HepG2 (cell line): ENCODE measurements around the gene PCGF6. TPM values are rescaled to one million over a fixed set of nuclear protein-coding genes. Genes with fewer than 3 reads are reported as not detected.

Experiments
- ATF7 ChIP-seq, 2 experiments: fragments of 450-650 bp in 1 of 2; sonication (generic) in 1 of 2; formaldehyde crosslinking in 1 of 2; IDR thresholded peaks; 2 replicates each; pipeline versions ENCODE4 v1.4.0 to v1.6.1; 2016 to 2020; ENCODE audit warnings: antibody characterized with exemption in 1 of 2, mild to moderate bottlenecking in 1 of 2, missing genetic modification reagents in 1 of 2
- CENPBD1 ChIP-seq: sonication (generic); formaldehyde crosslinking; IDR thresholded peaks from 2 replicates; pipeline ENCODE4 v1.8.0; 2022; ENCODE audit warnings: missing genetic modification reagents, low read depth, mild to moderate bottlenecking, borderline replicate concordance
- ELF3 ChIP-seq: IDR thresholded peaks from 2 replicates; pipeline ENCODE4 v1.6.1; 2016; ENCODE audit warnings: missing genetic modification reagents, missing compliant biosample characterization
- GTF3A ChIP-seq: sonication (generic); formaldehyde crosslinking; conservative IDR thresholded peaks from 2 replicates; pipeline ENCODE4 v1.4.0; 2020; ENCODE audit warnings: mild to moderate bottlenecking, missing genetic modification reagents
- HCFC1 ChIP-seq: fragments of 150-350 bp; IDR thresholded peaks from 2 replicates; pipeline ENCODE4 v1.6.1; 2014; ENCODE audit warnings: low read depth, low read length
- IKZF1 ChIP-seq: fragments of 450-650 bp; IDR thresholded peaks from 2 replicates; pipeline ENCODE4 v1.7.1; 2016
- IKZF4 ChIP-seq: sonication (generic); formaldehyde crosslinking; IDR thresholded peaks from 2 replicates; pipeline ENCODE4 v1.5.1; 2020; ENCODE audit warnings: borderline replicate concordance, mild to moderate bottlenecking, low read depth, missing genetic modification reagents; ENCODE audit errors: not compliant biosample characterization
- NBN ChIP-seq: fragments of 450-650 bp; conservative IDR thresholded peaks from 2 replicates; pipeline ENCODE4 v1.6.1; 2017
- RBFOX2 ChIP-seq: fragments of 200-400 bp; formaldehyde crosslinking; IDR thresholded peaks from 2 replicates; pipeline ENCODE4 v1.6.1; 2017; ENCODE audit warnings: low read depth, mild to moderate bottlenecking, low read length
- RXRB ChIP-seq: IDR thresholded peaks from 2 replicates; pipeline ENCODE4 v1.6.1; 2016; ENCODE audit warnings: borderline replicate concordance, missing genetic modification reagents, missing compliant biosample characterization
- SUZ12 ChIP-seq: fragments of 150-350 bp; IDR thresholded peaks from 2 replicates; pipeline ENCODE4 v1.6.1; 2014; ENCODE audit warnings: low read depth, low read length
- TERF1 ChIP-seq: sonication (generic); formaldehyde crosslinking; IDR thresholded peaks from 2 replicates; pipeline ENCODE4 v1.8.0; 2022; ENCODE audit warnings: mild to moderate bottlenecking, missing genetic modification reagents, moderate library complexity
- TFDP1 ChIP-seq: IDR thresholded peaks from 2 replicates; pipeline ENCODE4 v1.6.1; 2016; ENCODE audit warnings: missing compliant biosample characterization, missing genetic modification reagents, borderline replicate concordance
- WIZ ChIP-seq: sonication (generic); formaldehyde crosslinking; IDR thresholded peaks from 2 replicates; pipeline ENCODE4 v1.5.1; 2020; ENCODE audit warnings: mild to moderate bottlenecking, missing genetic modification reagents
- XBP1 ChIP-seq: sonication (generic); formaldehyde crosslinking; IDR thresholded peaks from 2 replicates; pipeline ENCODE4 v1.5.0; 2020; ENCODE audit warnings: missing genetic modification reagents
- ZNF121 ChIP-seq: sonication (generic); formaldehyde crosslinking; IDR thresholded peaks from 2 replicates; pipeline ENCODE4 v1.5.0; 2020; ENCODE audit warnings: mild to moderate bottlenecking, missing genetic modification reagents
- ZNF280B ChIP-seq: sonication (generic); formaldehyde crosslinking; IDR thresholded peaks from 2 replicates; pipeline ENCODE4 v1.5.0; 2020; ENCODE audit warnings: missing genetic modification reagents, mild to moderate bottlenecking, borderline replicate concordance
- ZNF546 ChIP-seq: sonication (generic); formaldehyde crosslinking; conservative IDR thresholded peaks from 2 replicates; pipeline ENCODE4 v1.8.1; 2023; ENCODE audit warnings: mild to moderate bottlenecking, missing genetic modification reagents
- ZNF547 ChIP-seq: sonication (generic); formaldehyde crosslinking; IDR thresholded peaks from 2 replicates; pipeline ENCODE4 v1.5.1; 2020; ENCODE audit warnings: mild to moderate bottlenecking, missing genetic modification reagents
- ZNF619 ChIP-seq: sonication (generic); formaldehyde crosslinking; IDR thresholded peaks from 2 replicates; pipeline ENCODE4 v1.4.0; 2020; ENCODE audit warnings: mild to moderate bottlenecking, missing genetic modification reagents
- ZNF883 ChIP-seq: sonication (generic); formaldehyde crosslinking; IDR thresholded peaks from 2 replicates; pipeline ENCODE4 v1.5.1; 2020; ENCODE audit warnings: mild to moderate bottlenecking, missing genetic modification reagents; ENCODE audit errors: not compliant biosample characterization
- polyA plus RNA-seq, 8 experiments: library from polyadenylated mRNA; depleted of rRNA in 3 of 8; stranded (reverse) in 7 of 8; unstranded in 1 of 8; fragments of >200 nt; fragmentation: Illumina TruSeq in 4 of 8; extraction: Trizol in 4 of 8; gene quantifications; 2 replicates each; pipeline versions ENCODE4 v1.2.1 to v1.2.3, GENCODE V29; 2011 to 2016; ENCODE audit warnings: low read depth in 4 of 8, missing spikeins in 1 of 8, mixed read lengths in 1 of 8; ENCODE audit not compliant: insufficient read depth in 1 of 8
- total RNA-seq, 5 experiments: library from RNA; depleted of rRNA; stranded (reverse); fragments of >200 nt; fragmentation: Illumina TruSeq; extraction: Trizol; gene quantifications; 2 replicates each; pipeline ENCODE4 v1.2.3, GENCODE V29; 2016; ENCODE audit warnings: low read depth in 1 of 5
- TF ChIP-seq, protein P1 (sequence below): sonication (generic); formaldehyde crosslinking; IDR thresholded peaks from 2 replicates; pipeline ENCODE4 v1.5.1; 2020; ENCODE audit warnings: mild to moderate bottlenecking, missing genetic modification reagents, borderline replicate concordance
- TF ChIP-seq, protein P2 (sequence below): sonication (generic); formaldehyde crosslinking; IDR thresholded peaks from 2 replicates; pipeline ENCODE4 v1.8.1; 2022; ENCODE audit warnings: mild to moderate bottlenecking, missing genetic modification reagents

PCGF6 gene
- total and polyA plus RNA-seq, 2 of the 13 experiments (the other 11 are each of a cell fraction or from before 2014, with no cell fraction given) = 5.2 to 19.4 TPM

DNA sequence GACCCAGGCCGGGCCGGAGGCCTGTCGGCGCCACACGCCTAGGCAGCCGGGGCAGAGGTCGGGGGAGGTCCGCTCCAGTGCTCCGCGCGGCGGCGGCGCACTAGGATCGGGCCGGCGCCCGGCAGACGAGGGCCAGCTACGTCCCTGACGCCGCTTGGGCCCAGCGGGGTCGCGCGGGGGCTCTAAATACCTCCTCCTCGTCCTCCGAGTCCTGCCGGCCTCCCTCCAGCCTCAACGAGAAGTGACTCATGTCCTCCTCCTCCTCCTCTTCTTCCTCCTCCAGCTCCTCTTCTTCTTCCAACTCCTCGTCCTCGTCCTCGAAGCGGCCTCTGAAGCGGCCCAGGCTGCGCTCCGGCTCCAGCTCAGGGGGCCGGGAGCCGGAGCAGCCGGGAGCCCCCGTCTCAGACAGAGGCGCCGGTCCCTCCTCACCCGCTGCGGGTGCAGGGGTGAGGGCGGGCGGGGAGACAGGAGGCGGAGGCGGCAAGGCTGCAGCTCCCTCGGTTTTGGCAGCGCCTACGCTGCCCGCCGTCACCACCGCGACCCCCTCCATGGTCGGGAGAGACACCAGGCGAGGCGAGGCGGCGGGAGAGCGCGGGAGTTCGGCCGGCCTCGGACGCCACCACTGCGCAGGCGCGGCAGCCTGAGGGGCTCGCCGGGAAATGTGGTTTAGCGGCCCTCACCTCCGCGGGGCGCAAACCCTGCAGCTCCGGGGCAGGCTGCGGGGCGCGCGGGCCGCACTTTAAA lies at the start of gene PCGF6 (continued):
- TF ChIP-seq, protein P1, sequence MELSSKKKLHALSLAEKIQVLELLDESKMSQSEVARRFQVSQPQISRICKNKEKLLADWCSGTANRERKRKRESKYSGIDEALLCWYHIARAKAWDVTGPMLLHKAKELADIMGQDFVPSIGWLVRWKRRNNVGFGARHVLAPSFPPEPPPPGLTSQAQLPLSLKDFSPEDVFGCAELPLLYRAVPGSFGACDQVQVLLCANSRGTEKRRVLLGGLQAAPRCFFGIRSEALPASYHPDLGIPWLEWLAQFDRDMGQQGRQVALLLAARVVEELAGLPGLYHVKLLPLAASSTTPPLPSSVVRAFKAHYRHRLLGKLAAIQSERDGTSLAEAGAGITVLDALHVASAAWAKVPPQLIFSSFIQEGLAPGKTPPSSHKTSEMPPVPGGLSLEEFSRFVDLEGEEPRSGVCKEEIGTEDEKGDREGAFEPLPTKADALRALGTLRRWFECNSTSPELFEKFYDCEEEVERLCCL (CRISPR knock-in tag) = no peak
- TF ChIP-seq ZNF883 (CRISPR knock-in tag) (peak; percentile 43), IKZF1 (no peak), ELF3 (CRISPR knock-in tag) (peak; percentile 8; the same call in 1 of the 2 replicates), SUZ12 (peak; percentile 31; the same call in 1 of the 2 replicates), WIZ (CRISPR knock-in tag) (no peak), TERF1 (CRISPR knock-in tag) (no peak), ATF7 (IDR thresholded peaks at IDR 0.05) (no peak), ATF7 (CRISPR knock-in tag; IDR thresholded peaks at IDR 0.05) (no peak), ZNF121 (CRISPR knock-in tag) (0 out of 2 replicates have a peak, but pooled peaks have one; percentile 8), ZNF547 (peak; percentile 37; the same call in 1 of the 2 replicates), CENPBD1 (no peak; the same call in 1 of the 2 replicates), HCFC1 (peak; percentile 73), IKZF4 (CRISPR knock-in tag) (no peak), RBFOX2 (peak; percentile 90), RXRB (CRISPR knock-in tag) (no peak), XBP1 (CRISPR knock-in tag) (no peak), NBN (no peak), TFDP1 (CRISPR knock-in tag) (peak; percentile 95), ZNF619 (CRISPR knock-in tag) (0 out of 2 replicates have a peak, but pooled peaks have one; percentile 20), ZNF546 (CRISPR knock-in tag) (peak; percentile 43; the same call in 1 of the 2 replicates), ZNF280B (CRISPR knock-in tag) (no peak), GTF3A (CRISPR knock-in tag) (no peak)
- TF ChIP-seq, protein P2, sequence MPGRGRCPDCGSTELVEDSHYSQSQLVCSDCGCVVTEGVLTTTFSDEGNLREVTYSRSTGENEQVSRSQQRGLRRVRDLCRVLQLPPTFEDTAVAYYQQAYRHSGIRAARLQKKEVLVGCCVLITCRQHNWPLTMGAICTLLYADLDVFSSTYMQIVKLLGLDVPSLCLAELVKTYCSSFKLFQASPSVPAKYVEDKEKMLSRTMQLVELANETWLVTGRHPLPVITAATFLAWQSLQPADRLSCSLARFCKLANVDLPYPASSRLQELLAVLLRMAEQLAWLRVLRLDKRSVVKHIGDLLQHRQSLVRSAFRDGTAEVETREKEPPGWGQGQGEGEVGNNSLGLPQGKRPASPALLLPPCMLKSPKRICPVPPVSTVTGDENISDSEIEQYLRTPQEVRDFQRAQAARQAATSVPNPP (CRISPR knock-in tag) = no peak
